ENCODE measurements around the gene SCG2.

GRCh38 chr2:223597076-223597475, 5.1 kb downstream of the SCG2 start:
- TF ChIP-seq CTCF (IDR thresholded peaks at IDR 0.05) (no peak), POLR2A (IDR thresholded peaks at IDR 0.05) (no peak)

Measured in Peyer's patch (tissue), 4 donors.